Epithelial cell of prostate (primary cell): Measurements from ENCODE around the gene SUSD1.
"Not testable (repeated sequence)": the region's sequence is repeated elsewhere in the genome, so short reads cannot be mapped to it uniquely, and the experiment has no call there.

Experiments
- DNase-seq: peaks from one replicate; pipeline ENCODE4 v3.0.0-alpha.2; 2011; ENCODE audit warnings: low read depth, low spot score
- H3K27ac ChIP-seq: fragments of 450-650 bp; 2 replicates; pipeline ENCODE4 v1.5.1; 2017; ENCODE audit warnings: mild to moderate bottlenecking

Gene SUSD1

GRCh38 chr9:112133806-112134205 is 41.3 kb downstream of the SUSD1 start:
- H3K27ac ChIP-seq: peak overlapping the region; percentile 11
- not testable (repeated sequence) for DNase-seq

- no peak overlapping the region for H3K27ac ChIP-seq
- no peak for DNase-seq
Observed at GRCh38 chr9:112132356-112132755, 42.7 kb downstream of the SUSD1 start.

DNA sequence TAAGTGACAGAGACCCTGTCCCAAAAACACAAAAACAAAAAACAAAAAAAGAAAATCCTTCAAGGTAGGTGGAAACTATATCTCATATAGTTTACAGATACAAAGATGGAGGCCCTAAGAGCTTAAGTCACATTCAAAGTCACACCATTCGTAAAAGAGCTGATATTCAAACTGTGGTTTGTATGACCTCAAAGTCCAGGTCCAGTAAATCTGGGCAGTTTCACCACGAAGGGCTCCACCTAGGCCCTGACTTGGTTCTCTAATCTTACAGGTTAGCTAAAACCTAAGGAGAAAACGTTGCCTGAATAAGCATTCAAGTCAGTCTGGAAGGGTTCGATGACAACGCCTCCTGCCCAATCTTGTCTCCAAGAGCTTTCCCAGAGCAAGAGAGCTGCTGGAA is 44.1 kb downstream of the SUSD1 start:
- no peak overlapping the region for H3K27ac ChIP-seq
- DNase-seq: no peak

DNA sequence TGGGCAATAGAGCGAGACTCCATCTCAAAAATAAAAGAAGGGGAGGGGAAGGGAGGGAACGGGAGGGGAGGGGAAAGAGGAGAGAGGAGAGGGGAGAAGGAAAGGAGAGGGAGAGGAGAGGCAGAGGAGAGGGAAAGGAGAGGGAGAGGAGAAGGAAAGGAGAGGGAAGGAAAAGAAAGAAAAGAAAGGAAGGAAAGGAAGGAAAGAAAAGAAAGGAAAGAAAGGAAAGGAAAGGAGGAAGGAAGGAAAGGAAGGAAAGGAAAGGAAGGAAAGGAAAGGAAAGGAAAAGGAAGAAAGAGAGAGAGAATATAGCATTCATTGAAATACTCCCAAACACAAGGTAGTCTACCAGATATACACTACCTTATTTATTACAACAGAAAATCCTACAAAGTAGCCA is 44.8 kb downstream of the SUSD1 start:
- DNase-seq: no peak
- no peak overlapping the region for H3K27ac ChIP-seq

DNA sequence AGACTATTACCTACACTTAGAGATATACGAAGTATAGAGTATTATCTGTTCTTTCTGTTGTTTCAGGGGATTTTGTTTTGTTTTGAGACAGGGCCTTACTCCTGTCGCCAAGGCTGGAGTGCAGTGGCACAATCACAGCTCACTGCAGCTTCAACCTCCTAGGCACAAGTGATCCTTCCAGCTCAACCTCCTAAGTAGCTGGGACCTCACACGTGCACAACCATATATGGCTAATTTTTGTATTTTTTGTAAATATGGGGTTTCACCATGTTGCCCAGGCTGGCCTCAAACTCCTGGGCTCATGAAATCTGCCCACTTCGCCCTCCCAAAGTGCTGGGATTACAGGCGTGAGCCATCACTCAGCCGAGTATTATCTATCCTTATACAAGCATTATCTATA is 45.9 kb downstream of the SUSD1 start:
- no peak for DNase-seq
- no peak overlapping the region for H3K27ac ChIP-seq

DNA sequence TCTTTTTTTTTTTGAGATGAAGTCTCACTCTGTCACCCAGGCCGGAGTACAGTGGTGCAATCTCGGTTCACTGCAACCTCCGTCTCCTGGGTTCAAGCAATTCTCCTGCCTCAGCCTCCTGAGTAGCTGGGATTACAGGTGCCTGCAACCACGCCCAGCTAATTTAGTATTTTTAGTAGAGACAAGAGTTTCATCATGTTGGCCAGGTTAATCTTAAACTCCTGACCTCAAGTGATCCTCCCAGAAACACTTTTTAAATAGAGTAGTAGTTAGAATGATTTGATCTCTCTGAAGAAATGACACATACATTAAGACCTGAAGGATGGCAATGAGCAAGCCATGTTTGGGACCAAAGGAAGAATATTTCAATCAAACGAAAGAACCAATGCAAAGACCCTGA is 46.7 kb downstream of the SUSD1 start:
- not testable (repeated sequence) for H3K27ac ChIP-seq, DNase-seq

DNA sequence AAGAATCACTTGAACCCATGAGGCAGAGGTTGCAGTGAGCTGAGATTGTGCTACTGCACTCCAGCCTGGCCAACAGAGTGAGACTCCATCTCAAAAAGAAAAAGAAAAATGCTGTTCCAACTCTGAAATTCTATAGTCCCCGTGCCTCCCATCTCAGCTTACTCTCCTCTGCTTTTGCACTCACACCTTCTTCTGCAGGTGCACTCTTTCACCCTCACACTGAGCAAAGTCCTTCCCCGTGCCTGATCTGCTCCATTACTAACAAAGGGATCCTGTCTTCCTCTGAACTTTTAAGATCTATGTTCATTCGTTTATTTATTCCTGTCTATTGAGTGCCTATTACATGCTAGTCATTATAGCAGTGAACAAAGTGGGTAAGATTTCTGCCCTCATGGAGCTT is 47.8 kb downstream of the SUSD1 start:
- no peak overlapping the region for H3K27ac ChIP-seq
- no peak for DNase-seq

DNA sequence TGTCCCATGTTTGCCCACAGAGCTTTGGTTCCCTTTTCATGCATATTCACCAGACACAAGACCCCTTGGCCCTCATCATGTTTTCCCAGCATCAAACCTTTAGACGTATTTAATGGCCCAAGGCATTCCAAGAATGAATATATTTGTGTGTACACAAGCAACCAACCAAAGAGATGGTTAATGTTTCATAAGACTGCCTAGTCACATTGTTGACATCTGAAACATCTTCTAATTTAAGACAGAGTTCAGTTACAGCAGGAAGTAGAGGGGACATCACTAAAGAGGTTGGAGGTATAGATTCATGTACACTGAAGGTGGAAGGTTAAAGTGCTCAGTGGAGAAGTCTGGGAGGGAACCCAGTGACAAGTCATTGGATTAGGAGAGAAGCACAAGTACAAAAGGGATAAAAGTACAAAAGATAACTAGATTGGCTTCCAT is 49.1 kb downstream of the SUSD1 start:
- H3K27ac ChIP-seq: no peak overlapping the region
- DNase-seq: no peak

DNA sequence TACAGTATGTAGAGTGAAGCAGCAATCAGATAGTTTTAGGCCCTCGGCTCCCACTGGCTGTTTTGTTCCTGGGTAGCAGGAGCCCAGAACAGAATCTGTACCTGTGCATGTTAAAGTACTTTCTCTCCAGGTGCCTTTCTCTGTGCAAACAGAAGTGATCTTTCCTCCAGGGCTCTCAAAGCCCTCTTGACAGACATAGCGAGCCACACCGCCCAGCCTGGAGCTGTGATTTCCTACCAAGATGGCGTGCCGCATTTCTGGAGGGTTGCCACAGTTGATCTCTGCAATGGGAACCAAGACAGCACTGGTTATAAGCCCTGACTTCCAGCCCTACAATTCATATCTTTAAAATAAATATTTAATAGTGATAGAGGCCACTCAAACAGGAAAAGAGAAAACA is 50.9 kb downstream of the SUSD1 start:
- no peak overlapping the region for H3K27ac ChIP-seq
- DNase-seq: no peak

GRCh38 chr9:112121633-112122032 is 53.5 kb downstream of the SUSD1 start:
- H3K27ac ChIP-seq: no peak overlapping the region
- no peak for DNase-seq

GRCh38 chr9:112120439-112120925 is 54.6 kb downstream of the SUSD1 start:
- no peak overlapping the region for H3K27ac ChIP-seq
- DNase-seq: no peak

GRCh38 chr9:112120030-112120341 is 55.1 kb downstream of the SUSD1 start:
- no peak for DNase-seq
- H3K27ac ChIP-seq: peak overlapping the region; percentile 37

GRCh38 chr9:112119225-112120029 is 55.7 kb downstream of the SUSD1 start:
- DNase-seq: peak; percentile 70
- H3K27ac ChIP-seq: peak overlapping the region; percentile 37

- H3K27ac ChIP-seq: no peak overlapping the region
- no peak for DNase-seq
Observed at GRCh38 chr9:112118009-112118408, 57.1 kb downstream of the SUSD1 start.

GRCh38 chr9:112115970-112116753 is 58.9 kb downstream of the SUSD1 start:
- DNase-seq: no peak
- H3K27ac ChIP-seq: no peak overlapping the region

GRCh38 chr9:112115109-112115508 is 60.0 kb downstream of the SUSD1 start:
- DNase-seq: no peak
- no peak overlapping the region for H3K27ac ChIP-seq

DNA sequence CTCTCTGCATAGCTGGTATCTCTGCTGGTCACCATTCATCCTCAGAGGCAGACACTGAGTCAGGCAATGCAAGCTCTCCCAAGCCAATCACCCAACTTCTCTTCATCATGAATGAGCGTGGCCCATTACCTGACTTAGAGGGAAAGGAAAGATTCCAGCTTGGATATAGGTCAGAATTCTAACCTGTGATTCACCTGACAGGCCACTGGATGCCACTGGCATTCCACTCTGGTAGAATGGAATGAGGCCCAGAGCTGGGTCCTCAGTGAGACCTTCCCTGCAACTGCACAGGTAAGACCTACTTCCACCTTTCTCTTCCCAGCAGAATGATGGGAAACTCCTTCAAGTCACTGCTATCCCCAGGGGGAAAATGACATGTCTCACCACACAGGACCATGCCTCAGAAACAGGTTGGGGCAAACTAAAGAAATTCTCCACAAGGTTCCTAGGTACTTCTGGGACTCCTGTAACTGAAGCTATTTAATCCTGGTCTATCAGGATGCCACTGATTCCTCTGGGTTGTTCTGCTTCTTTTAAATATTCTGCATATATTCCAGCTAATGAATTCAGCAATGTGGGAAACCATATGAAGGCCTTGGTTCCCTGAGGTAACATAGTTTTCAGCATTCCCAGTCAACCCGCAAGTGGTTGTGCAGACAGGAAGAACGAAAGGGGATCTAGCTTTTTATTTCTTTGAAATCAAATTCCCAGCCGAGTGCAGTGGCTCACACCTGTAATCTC is 62.0 kb downstream of the SUSD1 start:
- H3K27ac ChIP-seq: peak overlapping the region; percentile 90
- peak; percentile 60 for DNase-seq

GRCh38 chr9:112112519-112112918 is 62.6 kb downstream of the SUSD1 start:
- DNase-seq: peak; percentile 93
- peak overlapping the region; percentile 90 for H3K27ac ChIP-seq

DNA sequence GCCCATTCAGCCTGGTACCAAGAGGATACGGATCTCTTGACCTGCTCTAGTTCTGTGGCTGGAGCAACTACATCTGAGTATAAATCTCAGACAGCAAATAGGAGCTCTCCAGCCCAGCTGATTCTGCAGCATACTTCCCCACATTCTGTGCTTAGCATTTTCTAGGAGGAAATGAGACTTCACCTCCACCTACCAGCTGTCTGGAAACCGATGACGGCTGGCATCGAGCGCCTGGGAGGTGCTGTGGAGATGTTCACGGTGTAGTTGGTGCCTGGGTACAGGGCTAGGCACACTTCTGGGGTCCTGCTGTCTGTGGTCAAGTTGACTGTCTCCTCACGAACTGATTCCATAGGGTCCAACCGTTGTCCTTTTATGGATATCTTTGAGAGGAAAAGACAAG is 63.6 kb downstream of the SUSD1 start:
- no peak overlapping the region for H3K27ac ChIP-seq
- no peak for DNase-seq

DNA sequence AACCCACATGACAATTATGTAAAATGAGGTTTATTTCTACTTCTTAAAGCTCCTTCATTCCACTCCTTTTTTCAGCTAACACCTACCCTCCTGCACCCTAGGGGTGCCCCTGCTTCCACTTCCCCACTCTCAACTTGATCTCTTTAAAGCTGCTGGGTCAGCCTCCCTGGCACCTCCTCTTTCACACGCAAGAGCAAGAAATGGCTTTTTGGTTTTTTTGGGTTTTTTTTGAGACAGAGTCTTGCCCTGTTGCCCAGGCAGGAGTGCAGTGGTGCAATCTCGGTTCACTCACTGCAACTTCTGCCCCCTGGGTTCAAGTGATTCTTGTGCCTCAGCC is 64.4 kb downstream of the SUSD1 start:
- no peak for DNase-seq
- H3K27ac ChIP-seq: peak overlapping the region; percentile 35
